Measurements from ENCODE around the gene SYMPK.
A peak's percentile ranks its signal among the peaks of the same experiment; 100 is the strongest.

SYMPK gene

DNA sequence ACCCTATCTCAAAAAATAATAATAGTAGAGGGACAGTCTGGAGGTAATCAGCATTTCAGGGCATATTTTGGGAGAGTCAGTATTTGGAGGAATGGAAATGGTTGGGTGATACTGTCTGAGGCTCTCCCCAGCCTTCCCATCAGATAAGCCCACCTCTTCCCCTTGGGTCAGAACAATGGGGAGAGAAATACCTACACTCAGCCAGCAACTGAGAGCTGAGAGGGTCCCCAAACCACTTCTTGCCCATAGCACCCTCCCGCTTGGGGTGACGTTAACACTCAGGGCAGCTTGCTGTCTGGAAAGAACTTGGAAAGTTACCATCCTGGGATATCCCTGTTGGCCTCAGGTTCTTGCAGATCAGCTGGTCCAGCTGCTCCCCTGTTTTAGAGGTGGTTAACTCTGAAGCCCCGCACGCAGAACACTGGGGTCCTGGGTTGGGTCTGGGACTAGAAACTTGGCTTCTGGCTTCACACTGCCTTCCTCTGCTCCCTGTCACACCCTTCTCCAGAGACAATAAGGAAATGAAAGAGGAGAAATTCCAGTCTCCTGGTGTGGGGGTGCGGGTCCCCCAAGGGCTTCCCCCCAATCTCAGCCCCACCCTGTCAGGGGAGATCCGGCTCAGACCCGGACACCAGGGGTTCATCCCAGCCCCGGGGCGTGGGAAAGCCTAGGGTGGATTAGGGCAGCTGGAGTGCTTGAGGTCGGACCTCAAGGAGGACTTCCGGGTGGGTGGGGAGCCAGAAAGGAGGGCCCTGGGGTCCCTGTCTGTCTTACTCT is 3.6 kb upstream of the SYMPK start:
- peak; percentile 15 for DNase-seq (ENCODE audit: low spot score)

DNA sequence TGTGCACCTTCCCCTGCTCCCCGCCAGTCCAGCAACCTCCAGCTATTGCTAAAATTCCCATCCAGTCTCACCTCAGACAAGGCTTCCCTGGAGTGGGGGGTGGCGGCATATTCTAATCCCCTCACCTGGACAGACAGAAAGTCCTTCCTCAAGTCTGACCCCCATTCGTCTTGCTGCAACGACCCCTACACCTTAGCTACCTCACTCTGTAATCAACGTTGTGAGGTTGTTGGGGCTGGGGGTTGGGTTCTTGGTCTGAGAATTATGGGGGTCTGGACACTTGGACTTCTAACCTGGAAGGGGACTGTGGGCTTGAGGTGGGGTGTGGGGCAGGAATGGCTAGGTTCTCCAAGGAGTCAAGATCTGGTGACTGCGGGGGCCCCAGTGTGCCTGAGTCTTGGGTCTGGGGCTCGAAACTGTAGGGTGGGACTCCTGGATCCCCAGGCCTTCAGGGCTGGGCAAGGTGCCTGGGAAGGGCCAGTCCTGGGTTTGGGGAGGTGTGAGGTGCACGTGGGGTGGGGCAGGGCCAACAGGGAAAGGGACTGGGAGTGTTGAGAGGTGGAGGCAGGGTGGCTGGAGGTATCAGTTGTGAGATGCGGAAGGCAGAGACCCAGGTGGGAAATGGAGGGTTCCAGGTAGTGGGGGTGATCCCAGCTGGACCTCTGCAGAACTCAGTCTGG is 2.5 kb upstream of the SYMPK start:
- no peak for DNase-seq (ENCODE audit: low spot score)

DNA sequence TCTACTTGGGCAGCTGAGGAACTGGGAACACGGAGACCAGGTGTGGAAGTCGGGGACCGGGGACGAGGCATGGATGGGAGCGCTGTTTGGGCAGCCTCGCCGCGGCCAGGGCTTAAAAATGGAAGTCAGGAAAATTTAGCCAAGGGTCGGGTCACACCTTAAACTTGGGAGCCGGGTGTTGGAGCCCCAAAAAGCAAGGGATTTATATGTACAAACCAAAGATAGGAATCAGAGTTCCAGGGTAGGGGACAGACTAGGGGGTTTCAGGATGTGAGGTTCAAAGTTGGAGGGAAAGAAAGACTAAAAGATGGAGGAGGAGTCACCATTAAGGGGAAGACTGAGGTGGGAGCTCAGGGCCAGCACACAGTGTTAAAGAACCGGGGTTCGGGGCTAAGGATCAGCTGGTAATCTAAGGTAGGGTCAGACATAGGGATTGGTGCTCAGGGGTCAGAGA is 1.7 kb upstream of the SYMPK start:
- no peak for DNase-seq (ENCODE audit: low spot score)

DNA sequence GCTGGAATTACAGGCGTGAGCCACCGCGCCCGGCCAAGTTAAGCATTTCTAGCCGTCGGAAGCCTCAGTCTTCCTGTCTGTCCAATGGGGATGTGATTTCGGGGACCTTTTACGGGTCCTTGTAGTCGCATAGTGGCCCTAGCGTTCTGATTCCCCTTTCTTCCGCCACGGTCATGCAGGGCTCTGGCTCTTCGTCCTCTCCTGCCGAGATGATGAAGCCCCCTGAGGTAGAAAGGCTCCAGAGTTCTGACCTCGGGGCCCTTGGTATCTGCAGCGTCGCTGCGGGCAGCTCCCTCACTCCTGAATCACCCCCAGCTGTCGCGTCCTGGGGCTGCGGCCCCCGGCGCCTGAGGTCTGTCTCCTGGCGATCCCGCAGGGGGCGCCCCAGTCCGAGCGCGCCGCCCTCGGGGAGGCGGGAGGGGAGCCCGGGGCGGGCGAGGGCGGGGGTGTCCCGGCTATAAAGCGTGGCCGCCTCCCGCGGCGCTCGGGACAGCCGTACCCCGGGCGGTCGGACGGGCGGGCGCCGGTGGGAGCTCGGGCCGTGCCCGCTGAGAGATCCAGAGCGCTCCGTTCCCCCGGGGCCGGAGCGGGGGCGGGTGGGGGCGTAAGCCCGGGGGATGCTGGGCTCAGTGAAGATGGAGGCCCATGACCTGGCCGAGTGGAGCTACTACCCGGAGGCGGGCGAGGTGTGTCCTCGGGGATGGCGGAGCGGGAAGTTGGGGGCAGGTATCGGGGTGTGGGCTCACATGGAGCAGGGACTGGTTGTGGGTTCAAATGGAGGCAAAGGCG is 1.1 kb upstream of the SYMPK start, which contains the start of gene FOXA3:
Gene FOXA3, plus strand, starts transcription at position 487 of the 789 bp plus-strand sequence. Its CDS starts 131 bp downstream, at position 618.
- DNase-seq (ENCODE audit: low spot score) = peak; percentile 39

DNA sequence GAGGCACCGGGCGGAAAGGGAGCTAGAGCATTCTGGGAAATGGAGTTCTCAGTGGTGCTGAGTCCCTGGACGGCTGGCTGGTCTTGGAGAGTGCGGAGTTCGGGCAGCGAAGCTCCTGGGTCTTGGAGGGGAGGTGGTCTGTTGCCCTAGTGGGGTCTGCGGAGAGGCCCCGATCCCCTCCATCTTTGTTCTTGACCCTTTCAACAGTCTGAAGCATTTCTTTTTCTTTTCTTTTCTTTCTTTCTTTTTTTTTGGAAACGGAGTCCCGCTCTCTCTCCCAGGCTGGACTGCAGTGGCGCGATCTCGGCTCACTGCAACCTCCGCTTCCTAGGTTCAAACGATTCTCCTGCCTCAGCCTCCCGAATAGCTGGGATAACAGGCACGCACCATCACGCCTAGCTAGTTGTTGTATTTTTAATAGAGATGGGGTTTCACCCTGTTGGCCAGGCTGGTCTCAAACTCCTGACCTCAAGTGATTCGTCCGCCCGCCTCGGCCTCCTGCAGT is 440 bp upstream of the SYMPK start:
- no peak for DNase-seq (ENCODE audit: low spot score)

DNA sequence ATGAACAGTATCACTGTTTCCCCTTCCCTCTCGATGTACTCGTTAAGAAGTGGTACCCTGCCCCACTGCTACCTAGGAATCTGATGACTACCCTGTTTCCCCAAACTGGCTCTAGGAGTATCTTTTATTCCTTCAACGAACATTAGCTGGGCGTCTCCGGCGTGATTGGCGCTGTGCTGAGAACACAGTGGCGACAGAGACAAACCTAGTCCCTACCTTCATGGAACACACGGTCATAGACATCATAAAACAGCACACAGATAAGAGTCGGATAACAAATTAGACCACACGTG is 730 bp downstream of the SYMPK start:
- no peak for DNase-seq (ENCODE audit: low spot score)

DNA sequence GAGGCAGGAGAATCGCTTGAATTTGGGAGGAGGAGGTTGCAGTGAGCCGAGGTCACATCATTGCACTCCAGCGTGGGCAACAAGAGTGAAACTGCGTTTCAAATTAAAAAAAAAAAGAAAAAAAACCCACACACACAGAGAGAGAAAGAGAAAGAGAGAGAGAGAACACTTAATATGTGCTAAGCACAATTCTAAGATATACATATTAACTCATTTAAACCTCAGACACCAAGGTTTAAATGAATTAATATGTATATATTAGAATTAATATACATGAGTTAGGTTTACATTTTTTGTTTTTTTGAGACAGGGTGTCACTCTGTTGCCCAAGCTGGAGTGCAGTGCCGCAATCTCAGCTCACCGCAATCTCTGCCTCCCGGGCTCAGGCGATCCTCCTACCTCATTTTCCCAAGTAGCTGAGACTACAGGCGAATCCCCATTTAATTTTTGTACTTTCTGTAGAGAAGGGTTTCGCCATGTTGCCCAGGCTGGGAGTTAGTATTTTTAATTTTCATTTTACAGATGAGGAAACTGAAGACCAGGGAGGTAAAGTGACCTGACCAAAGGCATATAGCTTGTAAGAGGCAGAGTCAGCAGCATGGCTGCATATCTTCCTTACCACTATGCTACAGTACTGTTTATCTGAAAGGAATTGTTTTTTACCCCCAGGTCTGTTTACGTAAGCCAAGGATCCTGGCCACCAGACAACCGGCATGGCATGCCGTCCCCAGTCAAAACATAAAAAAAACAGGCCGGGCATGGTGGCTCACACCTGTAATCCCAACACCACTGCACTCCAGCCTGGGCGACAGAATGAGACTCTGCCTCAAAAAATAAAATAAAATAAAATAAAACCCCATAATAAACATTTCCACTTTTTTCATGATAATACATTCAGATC is 2.3 kb downstream of the SYMPK start:
- DNase-seq (ENCODE audit: low spot score) = no peak

DNA sequence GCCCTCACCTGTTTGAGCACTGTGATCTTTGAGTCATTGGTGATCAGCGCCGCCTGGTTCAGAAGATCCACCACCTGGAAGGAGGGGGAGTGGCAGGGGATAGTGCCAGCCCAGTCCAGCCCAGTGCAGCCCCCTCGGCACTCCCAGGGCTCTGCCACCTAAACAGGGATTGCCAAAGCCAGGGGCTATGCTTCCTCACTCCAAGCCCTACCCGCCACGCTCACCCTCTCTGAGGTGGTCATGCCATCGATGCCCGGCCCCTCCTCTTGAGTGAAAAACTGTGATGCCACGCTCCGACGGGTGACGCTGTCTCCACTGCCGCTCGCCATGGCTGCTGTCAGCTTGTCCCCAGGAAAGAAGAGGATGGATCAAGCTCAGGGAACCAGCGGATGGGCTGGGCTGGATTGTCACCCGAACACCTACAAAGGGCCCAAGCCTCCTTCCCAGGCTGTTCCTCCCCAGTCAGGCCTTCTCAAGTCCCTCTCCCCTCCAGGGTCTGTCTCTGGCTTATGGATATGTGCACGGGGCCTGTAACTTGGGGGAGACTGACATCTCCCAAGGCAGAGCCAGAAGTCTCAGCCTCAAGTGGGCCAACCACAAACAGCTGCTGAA is 8.7 kb downstream of the SYMPK start:
- DNase-seq (ENCODE audit: low spot score) = no peak

DNA sequence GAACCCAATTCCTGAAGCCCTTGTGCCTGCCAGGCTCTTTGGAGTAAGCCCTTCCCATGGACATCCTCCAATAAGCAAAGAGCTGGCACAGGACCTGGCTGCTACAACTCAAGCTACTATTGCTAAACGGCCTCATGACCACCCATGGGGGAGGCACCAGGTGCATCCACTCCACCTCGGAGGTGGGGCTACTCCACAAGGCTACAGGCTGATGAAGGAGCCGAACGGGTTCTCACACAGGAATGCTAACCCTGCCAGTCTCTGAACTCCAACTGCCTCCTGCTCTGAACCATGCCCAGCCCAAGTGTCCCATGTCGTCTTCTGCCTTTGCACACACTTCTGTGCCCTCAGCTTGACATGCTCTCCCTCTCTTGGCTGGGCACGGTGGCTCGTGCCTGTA is 10.0 kb downstream of the SYMPK start:
- DNase-seq (ENCODE audit: low spot score) = no peak

DNA sequence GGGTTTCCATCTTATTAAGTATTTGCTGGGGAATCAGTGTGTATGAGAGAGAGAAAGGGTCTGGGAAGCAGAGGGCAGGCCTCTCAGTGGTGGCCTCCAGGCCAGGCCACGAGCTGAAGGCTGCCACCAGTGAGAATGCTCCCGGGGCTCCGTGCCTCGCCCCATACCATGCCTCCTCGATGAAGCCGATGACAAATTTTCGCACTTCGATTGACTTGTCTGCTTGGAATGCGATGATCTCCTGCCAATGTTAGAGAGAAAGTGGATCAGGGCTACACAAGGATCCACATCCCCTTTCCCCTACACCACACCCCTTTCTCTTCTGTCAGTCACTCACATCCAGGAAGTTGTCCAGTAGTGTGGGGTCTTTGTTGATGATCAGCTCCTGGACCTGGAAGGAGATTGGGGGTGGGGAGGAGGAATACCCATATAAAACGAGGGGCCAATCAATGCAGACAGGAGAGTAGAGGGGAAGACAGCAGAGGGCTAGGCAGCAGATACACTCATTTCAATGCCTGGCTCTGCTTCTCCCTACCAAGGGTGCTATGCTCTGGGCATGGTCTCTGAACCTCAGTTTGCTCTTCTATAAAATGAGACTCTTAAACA is 10.7 kb downstream of the SYMPK start:
- no peak for DNase-seq (ENCODE audit: low spot score)

DNA sequence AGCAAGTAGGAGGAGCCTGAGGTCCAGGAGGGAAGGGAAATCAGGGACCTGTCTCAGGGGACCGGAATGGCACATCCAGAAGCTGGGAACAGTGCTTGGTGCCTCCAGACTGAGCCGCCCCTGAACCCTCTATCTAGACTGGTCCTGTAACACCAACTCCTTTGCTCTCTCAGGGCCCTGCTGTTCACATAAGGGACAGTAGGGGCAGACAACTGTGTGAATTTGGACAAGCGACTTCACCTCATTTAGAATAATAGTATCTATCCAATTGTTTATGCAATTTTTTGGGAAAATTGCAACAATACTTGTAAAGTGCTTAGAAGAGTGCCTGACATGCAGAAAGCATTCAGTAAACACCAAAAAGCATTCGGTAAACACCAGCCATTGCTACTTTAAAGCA is 14.0 kb downstream of the SYMPK start:
- DNase-seq (ENCODE audit: low spot score) = no peak

DNA sequence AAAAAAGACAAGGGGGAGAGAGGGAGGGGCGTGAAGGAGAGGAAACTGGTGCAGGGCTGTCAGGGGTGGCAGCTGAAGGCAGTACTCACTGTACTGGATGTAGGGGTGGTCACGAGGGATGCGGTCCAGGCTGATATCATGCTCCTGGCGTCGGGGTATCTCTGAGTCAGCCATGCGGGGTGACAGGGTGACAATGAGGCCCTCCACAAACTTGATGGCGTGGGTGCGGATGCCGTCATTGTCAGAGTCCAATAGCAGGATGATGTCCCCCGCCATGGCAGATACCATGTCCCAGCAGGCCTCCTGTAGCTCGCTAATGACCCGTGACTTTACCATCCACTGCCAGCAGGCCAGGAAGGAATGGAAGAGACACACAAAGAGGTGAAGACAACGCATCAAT is 15.3 kb downstream of the SYMPK start:
- no peak for DNase-seq (ENCODE audit: low spot score)

DNA sequence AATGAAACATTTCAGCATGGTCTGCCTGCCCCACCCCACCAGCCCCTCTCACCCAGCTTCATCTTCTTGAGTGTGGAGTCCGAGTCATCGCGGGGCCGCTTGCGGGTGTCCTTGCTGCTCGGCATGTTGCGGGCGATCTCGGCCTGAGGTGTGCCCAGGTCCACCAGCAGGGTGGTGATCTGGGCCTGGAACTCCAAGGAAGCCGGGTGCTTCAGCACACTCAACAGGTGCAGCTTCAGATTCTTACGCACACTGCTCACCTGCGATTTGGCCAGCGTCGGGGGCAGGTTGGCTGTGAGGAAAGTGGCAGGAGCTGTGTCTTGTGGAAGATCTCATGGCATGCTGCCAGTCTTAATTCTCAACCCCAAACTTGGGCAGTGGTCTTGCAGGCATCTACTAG is 20.7 kb downstream of the SYMPK start:
- no peak for DNase-seq (ENCODE audit: low spot score)

DNA sequence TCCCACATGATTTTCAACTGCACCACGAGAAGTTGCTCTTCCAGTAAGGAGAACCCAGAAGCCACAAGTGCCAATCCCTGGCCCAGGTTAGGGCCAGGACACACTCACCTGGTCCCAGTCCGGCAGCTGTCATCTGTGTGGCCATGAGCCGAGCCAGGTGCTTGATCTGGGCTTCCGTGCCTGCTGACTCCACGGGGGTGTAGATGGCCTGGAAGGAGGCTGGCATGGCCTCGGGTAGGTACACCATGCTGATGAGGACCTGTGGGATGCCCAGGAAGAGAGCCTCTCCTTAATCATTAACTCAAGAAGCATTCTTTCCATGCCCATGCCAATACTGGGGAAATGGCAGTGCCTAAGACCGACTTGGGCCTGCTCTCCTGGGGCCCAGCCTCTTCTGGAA is 28.0 kb downstream of the SYMPK start:
- no peak for DNase-seq (ENCODE audit: low spot score)

DNA sequence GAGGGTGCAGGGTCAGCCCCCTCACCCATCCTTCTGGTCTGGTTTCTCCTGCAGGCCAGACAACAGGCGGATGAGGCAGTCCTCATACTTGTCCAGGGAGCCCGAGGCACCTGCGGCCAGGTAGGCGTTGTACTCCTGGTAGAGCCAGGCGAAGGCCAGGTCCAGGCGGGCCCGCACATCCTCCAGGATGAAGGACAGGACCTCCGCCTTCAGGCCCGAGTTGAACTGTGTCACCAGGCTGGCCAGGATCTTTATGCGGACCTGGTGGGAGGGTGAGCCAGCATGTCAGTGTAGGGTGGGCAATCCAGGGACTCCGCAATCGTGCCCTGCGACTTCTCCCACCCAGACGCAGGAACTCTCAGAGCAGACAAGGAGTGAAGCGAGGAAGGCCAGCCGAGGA is 34.0 kb downstream of the SYMPK start:
- DNase-seq (ENCODE audit: low spot score) = no peak

DNA sequence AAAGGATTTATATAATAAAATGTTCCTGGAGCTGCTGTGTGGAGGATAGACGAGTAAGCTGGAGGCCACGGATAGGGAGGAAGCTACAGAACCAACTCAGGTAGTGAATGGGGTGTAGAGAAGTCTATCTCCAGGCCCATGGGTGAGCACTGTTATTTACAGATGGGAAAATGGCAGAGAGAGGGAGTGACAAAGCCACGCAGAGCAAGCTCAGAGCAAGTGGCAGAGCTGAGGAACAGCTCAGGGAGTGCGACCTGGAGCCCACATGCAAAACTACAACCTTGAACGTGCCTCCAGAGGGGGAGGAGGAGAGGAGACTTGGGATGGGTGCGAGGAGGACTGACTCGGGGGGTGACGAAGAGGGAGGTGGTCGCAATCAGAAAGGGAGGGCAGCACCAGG is 34.4 kb downstream of the SYMPK start:
- DNase-seq (ENCODE audit: low spot score) = no peak

DNA sequence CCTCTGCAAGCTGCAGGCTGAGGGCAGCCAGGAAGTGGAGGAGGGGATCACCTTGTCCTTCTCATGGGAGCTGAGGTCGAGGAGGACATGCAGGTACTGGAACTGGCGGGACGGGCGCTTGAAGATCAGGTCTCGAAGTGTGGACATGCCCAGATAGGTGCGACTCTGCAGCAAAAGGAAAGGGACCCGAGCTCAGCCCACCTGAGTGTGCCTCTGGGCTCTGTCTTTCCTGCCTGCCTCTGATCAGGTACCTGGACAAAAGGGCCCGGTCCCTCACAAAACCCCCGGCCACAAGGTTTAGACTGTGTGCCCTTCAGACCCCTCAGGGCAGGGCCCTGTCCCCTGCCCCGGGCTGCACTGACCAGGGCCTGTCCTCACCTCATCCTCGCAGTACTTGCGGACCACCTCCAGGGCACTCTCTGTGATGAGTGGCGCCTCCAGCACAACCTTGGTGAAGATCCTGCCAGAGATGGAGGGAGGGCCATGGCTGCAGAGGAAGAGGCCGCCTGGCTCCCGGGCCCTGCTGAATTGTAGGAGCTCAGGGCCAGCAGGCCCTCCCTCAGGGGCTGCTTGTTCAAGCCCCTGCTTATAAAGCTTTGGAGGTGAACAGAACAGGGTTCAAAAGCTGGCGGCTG is 35.4 kb downstream of the SYMPK start:
- no peak for DNase-seq (ENCODE audit: low spot score)

DNA sequence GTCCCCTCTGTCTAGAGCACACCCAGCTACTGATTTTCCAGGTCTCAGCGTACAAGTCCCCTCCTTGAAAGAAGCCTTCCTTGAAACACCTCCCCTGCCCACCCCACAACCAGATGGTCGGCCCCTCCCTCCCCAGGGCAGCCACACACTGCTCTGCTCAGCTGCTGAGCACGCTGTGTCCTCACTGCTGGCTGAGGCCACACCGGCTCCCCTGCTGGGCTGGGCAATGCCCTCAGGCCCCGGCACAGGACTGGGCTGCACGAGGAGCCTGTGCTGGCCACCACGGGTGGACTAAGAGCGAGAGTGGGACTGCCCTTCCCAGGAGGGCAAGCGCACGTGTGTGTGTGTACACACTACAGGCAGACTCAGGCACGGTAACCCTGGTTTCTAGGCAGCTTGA is 36.0 kb downstream of the SYMPK start:
- DNase-seq (ENCODE audit: low spot score) = no peak

DNA sequence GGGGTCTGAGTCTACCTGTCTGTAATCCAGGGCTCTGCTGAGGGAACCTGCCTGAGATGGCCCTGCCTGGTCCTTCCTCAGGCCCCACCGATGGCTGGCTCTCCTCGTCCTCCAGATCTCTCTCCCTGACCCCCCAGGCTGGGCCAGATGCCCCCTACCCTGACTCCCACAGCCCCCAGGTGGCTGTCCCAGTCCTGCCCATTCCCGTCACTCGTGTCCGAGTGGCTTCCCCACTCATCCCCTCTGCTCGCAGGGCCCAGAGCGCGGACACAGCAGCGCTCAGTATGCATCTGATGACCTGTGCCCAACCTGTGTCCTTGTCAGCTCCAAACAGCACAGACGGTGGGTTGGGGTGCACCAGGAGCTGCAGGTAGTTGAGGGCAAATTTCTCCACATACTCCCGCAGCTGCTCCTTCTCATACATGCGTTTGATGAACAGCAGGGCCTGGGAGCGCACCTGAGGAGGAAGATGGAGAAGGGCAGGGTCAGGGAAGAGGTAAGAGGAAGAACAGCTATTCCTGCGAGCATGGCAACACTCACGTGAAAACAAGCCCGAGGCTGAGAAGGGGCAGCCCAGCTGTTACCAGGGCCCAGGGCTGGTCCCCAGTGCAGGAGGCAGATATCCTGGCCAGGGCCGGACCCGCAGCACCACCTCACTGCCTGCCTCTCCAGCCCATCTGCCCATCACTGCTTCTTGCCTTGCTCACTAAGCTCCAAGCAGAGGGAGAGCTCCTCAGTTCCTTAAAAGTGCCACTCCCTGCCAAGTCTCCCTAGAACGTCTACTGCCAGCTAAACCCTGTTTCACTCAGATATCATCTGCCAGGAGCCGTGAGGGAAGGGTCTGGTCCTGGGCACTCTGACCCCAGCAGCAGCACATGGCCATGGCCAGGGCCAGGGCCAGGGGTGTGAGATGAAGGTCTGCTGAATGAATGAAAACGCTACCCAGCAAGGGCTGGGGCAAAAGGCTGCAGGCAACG is 36.7 kb downstream of the SYMPK start:
- no peak for DNase-seq (ENCODE audit: low spot score)
